GM12801 (cell line): ENCODE measurements around the gene CGGBP1.

Experiments used
- CTCF ChIP-seq: IDR thresholded peaks from one replicate; pipeline ENCODE4 v1.5.1; 2011; ENCODE audit warnings: control low read depth; ENCODE audit not compliant: insufficient read length; ENCODE audit errors: extremely low read depth

Gene CGGBP1

GRCh38 chr3:88058306-88058580 is 562 bp downstream of the CGGBP1 start:
- no peak for TF ChIP-seq CTCF

GRCh38 chr3:88057630-88058305 is 1.0 kb downstream of the CGGBP1 start:
- no peak for TF ChIP-seq CTCF

- no peak for TF ChIP-seq CTCF
These were observed 12.0 kb downstream of the CGGBP1 start for GRCh38 chr3:88046766-88047165.

- no peak for TF ChIP-seq CTCF
These were observed 14.4 kb downstream of the CGGBP1 start for GRCh38 chr3:88044411-88044810.

- TF ChIP-seq CTCF: no peak
These were observed 17.8 kb downstream of the CGGBP1 start for GRCh38 chr3:88041005-88041404.

- no peak for TF ChIP-seq CTCF
These were observed 18.3 kb downstream of the CGGBP1 start for GRCh38 chr3:88040529-88040928.

- TF ChIP-seq CTCF: no peak
These were observed 20.2 kb downstream of the CGGBP1 start for GRCh38 chr3:88038566-88038965.

GRCh38 chr3:88036221-88036620 is 22.6 kb downstream of the CGGBP1 start:
- TF ChIP-seq CTCF: no peak
